HG03064 (cell line): ENCODE measurements around the gene KCNJ14.

Experiments used
- ATAC-seq: cut with Tn5 transposase; IDR thresholded peaks from one replicate; pipeline ENCODE4 v1.9.1; 2021; ENCODE audit warnings: low read depth; ENCODE audit not compliant: unreplicated experiment

Gene KCNJ14

GRCh38 chr19:48444936-48445200, 10.5 kb upstream of the KCNJ14 start:
- ATAC-seq = no peak

- ATAC-seq = peak; percentile 13
Observed at GRCh38 chr19:48445256-48445605, 10.1 kb upstream of the KCNJ14 start.

- ATAC-seq = peak; percentile 75
Observed at GRCh38 chr19:48445606-48446481, 9.5 kb upstream of the KCNJ14 start, which contains the start of gene GRWD1. Gene GRWD1 (plus strand): TSS chr19:48445983. CDS start chr19:48446006, 23 bp downstream.

- no peak for ATAC-seq
Observed at GRCh38 chr19:48446579-48446978, 8.8 kb upstream of the KCNJ14 start.

- ATAC-seq = no peak
Observed at GRCh38 chr19:48448563-48448962, 6.8 kb upstream of the KCNJ14 start.

GRCh38 chr19:48450441-48450840, 4.9 kb upstream of the KCNJ14 start:
- no peak for ATAC-seq

DNA sequence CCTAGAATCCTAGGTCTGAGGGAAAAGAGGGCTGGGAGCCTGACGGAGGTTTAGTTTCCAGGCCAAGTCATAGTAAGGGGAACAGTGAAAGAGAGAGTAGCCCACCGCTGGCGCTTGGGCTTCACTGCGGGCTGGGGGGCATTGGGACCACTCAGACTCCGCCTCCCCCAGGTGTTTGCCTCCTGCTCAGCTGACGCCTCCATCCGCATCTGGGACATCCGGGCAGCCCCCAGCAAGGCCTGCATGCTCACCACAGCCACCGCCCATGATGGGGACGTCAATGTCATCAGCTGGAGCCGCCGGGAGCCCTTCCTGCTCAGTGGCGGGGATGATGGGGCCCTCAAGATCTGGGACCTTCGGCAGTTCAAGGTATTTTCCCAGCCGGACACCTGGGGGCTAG, 4.5 kb upstream of the KCNJ14 start:
- ATAC-seq = no peak

- ATAC-seq = no peak
Observed at GRCh38 chr19:48451624-48452023, 3.8 kb upstream of the KCNJ14 start.

GRCh38 chr19:48452289-48453190, 2.8 kb upstream of the KCNJ14 start:
- ATAC-seq = no peak

DNA sequence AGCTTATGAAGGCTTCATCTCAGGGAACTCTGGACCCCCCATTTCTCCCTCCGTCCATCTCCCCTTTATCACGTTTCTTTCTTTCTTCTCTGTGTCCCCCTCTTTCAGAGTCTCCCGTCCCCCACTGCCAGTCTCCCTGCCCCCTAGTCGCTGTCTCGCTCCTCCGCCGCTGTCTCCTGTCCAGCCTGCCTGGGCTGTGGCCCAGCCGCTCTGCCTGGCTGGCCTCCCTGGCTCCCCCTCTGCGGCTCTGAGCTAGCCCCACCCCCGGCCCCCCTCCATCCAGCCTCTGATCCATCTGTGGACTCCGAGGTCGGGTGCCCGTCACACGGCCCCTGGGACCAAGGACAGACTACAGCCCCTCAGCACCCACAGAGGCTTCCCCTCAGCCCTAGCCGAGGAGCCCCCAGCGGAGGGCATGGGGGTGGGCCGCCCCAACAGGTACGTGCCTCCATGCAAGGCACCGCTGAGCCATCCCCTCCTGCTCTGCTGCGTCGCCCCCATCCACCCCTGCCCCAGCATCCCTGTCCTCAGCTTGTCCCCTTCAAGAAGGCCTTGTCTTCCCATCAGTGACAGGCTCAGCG, 1.1 kb upstream of the KCNJ14 start:
- ATAC-seq = no peak

DNA sequence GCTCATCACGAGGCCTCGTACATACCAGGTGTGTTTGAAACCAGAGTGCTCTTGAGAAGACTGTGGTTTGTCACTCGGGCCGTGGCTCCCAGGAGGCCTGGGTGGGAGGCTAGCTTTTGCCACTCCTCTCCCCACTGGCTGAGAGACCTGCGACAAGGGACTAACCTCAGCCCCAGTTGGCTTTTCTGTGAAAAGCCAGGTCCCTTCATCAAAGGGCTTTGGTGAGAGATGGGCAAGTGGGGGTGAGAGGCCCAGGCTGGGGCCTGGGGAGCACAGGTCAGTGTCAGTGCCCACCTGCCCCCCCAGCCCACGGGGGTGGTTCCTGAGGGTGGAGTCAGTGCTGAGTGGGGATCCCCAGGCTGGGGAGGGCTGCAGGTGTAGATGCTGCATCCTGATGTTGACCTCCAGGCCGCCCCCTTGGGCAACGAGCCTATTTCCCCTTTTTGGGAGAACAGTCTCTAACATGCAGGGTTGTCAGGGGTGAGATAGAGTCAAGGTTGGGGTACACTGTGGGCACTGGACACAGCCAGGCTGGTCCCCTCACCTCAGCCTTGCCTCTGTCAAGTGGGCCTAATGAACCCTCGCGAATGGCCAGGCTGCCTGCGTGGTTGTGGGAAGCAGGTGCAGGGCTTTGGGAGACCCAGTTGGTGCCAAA, 661 bp downstream of the KCNJ14 start:
- ATAC-seq = no peak

GRCh38 chr19:48456864-48457263, 1.5 kb downstream of the KCNJ14 start:
- ATAC-seq = no peak

GRCh38 chr19:48458016-48458415, 2.6 kb downstream of the KCNJ14 start:
- no peak for ATAC-seq

GRCh38 chr19:48461651-48461981, 6.2 kb downstream of the KCNJ14 start:
- ATAC-seq = no peak

DNA sequence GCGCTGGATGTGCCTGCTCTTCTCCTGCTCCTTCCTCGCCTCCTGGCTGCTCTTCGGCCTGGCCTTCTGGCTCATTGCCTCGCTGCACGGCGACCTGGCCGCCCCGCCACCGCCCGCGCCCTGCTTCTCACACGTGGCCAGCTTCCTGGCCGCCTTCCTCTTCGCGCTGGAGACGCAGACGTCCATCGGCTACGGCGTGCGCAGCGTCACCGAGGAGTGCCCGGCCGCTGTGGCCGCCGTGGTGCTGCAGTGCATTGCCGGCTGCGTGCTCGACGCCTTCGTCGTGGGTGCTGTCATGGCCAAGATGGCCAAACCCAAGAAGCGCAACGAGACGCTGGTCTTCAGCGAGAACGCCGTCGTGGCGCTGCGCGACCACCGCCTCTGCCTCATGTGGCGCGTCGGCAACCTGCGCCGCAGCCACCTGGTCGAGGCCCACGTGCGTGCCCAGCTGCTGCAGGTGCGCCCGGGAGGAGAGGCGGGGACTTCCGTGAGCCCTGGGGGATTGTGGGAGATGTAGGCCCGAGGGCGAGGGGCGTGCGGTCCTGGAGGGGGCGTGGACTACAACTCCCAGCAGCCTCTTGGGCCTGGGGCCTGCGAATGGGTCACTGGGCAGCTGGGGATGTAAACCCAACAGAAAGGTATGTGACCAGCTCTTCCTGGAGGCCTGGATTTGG, 6.7 kb downstream of the KCNJ14 start:
- no peak for ATAC-seq

GRCh38 chr19:48465215-48465614, 9.8 kb downstream of the KCNJ14 start:
- ATAC-seq = no peak

GRCh38 chr19:48466561-48467325, 11.4 kb downstream of the KCNJ14 start:
- no peak for ATAC-seq

- ATAC-seq = peak; percentile 82
Observed at GRCh38 chr19:48468772-48469288, 13.5 kb downstream of the KCNJ14 start.

GRCh38 chr19:48469289-48469881, 14.0 kb downstream of the KCNJ14 start, which contains the start of gene CYTH2:
Gene CYTH2 (plus strand): TSS chr19:48469369. CDS start chr19:48469508, 139 bp downstream.
- ATAC-seq = peak; percentile 9
